Activated CD8-positive, alpha-beta T cell treated with anti-CD3 and anti-CD28 coated beads for 36 hours (primary cell): ENCODE data around the gene SLC2A4. TPM values are rescaled to one million over a fixed set of nuclear protein-coding genes. Genes with fewer than 3 reads are reported as not detected.

Experiments
- ATAC-seq: fragments of 200-7000 bp; cut with Tn5 transposase; one replicate; pipeline ENCODE4 v1.10.0; 2021; ENCODE audit warnings: mild to moderate bottlenecking, moderate library complexity
- CTCF ChIA-PET: fragments of 350-600 bp; sonication (Branson Sonifier 250); formaldehyde crosslinking; loops from one replicate; lab custom pipeline; 2021; ENCODE audit warnings: antibody characterized with exemption; lab: Charles Lee
- POLR2A ChIA-PET: fragments of 350-600 bp; sonication (Branson Sonifier 250); formaldehyde crosslinking; loops from one replicate; lab custom pipeline; 2021; ENCODE audit warnings: antibody characterized with exemption; lab: Charles Lee
- DNase-seq: peaks from one replicate; pipeline ENCODE4 v3.0.0-alpha.2; 2020
- H3K27ac Mint-ChIP-seq: one replicate; pipeline ENCODE4 v1.8.0; 2021; ENCODE audit warnings: mild to moderate bottlenecking, mixed read lengths
- H3K27me3 Mint-ChIP-seq: one replicate; pipeline ENCODE4 v1.8.0; 2021; ENCODE audit warnings: mixed read lengths
- H3K36me3 Mint-ChIP-seq: one replicate; pipeline ENCODE4 v1.8.0; 2021; ENCODE audit warnings: low read depth, mixed read lengths
- H3K4me1 Mint-ChIP-seq: one replicate; pipeline ENCODE4 v1.8.0; 2021; ENCODE audit warnings: low read depth, mixed read lengths
- H3K4me3 Mint-ChIP-seq: one replicate; pipeline ENCODE4 v1.8.0; 2021; ENCODE audit warnings: mild to moderate bottlenecking, moderate library complexity, mixed read lengths
- H3K9me3 Mint-ChIP-seq: one replicate; pipeline ENCODE4 v1.8.0; 2021; ENCODE audit warnings: mixed read lengths
- intact Hi-C: fragments of 100-400 bp; cut with micrococcal nuclease; formaldehyde crosslinking; loops from one replicate; pipeline ENCODE4 v1.10.0; 2022
- total RNA-seq, 2 experiments: library from RNA; stranded (reverse); gene quantifications; one replicate each; pipeline ENCODE4 v1.2.3, GENCODE V29; 2021
- TF ChIP-seq, protein P1 (sequence below): fragments of 200-600 bp; IDR thresholded peaks from one replicate; pipeline ENCODE4 v1.8.0; 2022; ENCODE audit warnings: antibody characterized with exemption, mild to moderate bottlenecking

The SLC2A4 gene
- total RNA-seq, 2 experiments from 2014 or later = 0.07 to 0.25 TPM

DNA sequence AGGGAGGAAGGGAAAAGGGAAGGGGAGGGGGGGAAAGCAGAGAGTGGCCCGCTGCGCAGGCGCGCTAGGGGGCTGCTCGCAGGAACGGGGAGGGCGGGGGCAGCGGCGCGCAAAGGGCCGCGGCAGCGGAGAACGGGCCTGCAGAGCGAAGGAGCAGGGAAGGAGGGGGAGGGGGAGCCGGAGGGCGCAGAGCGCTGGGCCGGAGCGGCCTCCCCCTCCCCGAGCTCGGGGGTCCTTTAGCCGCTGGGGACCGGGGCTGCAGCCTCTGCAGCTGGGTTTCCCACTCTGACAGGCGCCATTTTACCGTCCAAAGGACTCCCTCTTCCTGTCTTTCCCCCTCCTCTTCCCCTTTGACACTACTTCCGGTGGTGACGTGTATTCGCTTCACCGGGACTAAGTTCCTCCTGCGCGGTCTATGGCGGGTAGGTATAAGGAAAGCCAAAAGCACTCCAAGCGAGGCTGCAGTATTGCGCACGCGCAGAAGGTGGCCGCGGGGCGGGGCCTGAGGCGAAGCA is 29.8 kb upstream of the SLC2A4 start, which contains the start of gene CTDNEP1:
Gene CTDNEP1, minus strand, starts transcription at position 74 of the 515 bp plus-strand sequence. CDS start 438 bp downstream, outside the sequence.
- DNase-seq (peak; percentile 99), ATAC-seq (peak; percentile 92)
- Mint-ChIP-seq H3K9me3 (no peaks in the 10 kb centered on the region), H3K27me3 (no peaks in the 10 kb centered on the region), H3K4me1 (peaks cover 36% of the 10 kb centered on the region), H3K27ac (peak within 1 kb of the TSS; percentile 100), H3K36me3 (peaks cover 39% of the 10 kb centered on the region), H3K4me3 (peak within 1 kb of the TSS; percentile 91)
- intact Hi-C loops = no loop called here
- ChIA-PET CTCF (interaction anchor here (0.9 to 1.2 kb wide), 2 partner anchors 31 to 206 kb away, joined by 3 to 4 read pairs; no protein-coding TSS in a partner anchor), POLR2A (interaction anchor here (0.7 to 5.0 kb wide), 7 partner anchors 8 to 62 kb away, joined by 3 to 67 read pairs (median 5); partner anchors contain the start of genes ACADVL, DLG4, GABARAP and PHF23)
- TF ChIP-seq, protein P1, sequence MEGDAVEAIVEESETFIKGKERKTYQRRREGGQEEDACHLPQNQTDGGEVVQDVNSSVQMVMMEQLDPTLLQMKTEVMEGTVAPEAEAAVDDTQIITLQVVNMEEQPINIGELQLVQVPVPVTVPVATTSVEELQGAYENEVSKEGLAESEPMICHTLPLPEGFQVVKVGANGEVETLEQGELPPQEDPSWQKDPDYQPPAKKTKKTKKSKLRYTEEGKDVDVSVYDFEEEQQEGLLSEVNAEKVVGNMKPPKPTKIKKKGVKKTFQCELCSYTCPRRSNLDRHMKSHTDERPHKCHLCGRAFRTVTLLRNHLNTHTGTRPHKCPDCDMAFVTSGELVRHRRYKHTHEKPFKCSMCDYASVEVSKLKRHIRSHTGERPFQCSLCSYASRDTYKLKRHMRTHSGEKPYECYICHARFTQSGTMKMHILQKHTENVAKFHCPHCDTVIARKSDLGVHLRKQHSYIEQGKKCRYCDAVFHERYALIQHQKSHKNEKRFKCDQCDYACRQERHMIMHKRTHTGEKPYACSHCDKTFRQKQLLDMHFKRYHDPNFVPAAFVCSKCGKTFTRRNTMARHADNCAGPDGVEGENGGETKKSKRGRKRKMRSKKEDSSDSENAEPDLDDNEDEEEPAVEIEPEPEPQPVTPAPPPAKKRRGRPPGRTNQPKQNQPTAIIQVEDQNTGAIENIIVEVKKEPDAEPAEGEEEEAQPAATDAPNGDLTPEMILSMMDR = no peak

DNA sequence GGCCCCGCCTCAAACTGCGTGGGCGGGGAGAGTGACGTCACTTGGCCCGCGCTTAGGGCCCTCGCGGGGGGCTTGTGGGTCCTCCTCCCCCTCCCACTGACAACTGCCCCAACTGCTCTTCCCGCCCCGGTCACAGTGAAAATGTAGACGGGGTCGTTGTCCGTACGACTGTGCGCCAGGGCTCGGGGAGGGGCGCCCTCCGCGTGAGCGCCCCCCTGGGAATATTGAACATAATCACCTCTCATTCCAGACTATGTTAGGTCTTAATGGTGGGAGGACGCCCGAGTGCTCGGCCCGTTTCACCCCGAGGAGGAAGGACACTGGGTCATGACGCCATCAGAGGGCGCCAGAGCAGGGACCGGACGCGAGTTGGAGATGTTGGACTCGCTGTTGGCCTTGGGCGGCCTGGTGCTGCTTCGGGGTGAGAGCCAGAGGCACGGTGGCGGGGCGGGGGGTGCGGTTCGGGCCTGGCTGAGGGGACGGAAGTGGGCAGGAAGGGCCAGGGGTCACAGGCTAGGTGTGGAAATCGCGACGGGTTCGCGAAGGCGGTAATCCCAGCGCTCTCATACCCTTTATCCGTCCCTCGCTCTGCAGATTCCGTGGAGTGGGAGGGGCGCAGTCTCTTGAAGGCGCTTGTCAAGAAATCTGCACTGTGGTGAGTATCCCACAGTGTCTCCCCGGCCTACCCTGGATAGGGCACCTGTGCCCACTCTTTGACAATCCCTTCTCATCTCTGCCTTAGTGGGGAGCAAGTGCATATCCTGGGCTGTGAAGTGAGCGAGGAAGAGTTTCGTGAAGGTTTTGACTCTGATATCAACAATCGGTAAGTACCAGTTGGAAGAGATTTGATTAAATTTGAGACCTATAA is 29.1 kb upstream of the SLC2A4 start, which contains the start of gene ELP5:
Gene ELP5, plus strand, starts transcription at position 40 of the 868 bp plus-strand sequence. Its CDS starts 336 bp downstream, at position 376.
- TF ChIP-seq, protein P1 = no peak
- Mint-ChIP-seq H3K27me3 (no peaks in the 10 kb centered on the region), H3K36me3 (peaks cover 41% of the 10 kb centered on the region), H3K4me1 (peaks cover 35% of the 10 kb centered on the region), H3K4me3 (peak within 1 kb of the TSS; percentile 91), H3K9me3 (no peaks in the 10 kb centered on the region), H3K27ac (peak within 1 kb of the TSS; percentile 100)
- DNase-seq (peak; percentile 96), ATAC-seq (peak; percentile 69)
- intact Hi-C loops = no loop called here
- ChIA-PET CTCF (no interaction called here), POLR2A (interaction anchor here (1.1 to 5.0 kb wide), 2 partner anchors 12 to 32 kb away, joined by 7 to 67 read pairs; partner anchors contain the start of genes GABARAP and PHF23)

DNA sequence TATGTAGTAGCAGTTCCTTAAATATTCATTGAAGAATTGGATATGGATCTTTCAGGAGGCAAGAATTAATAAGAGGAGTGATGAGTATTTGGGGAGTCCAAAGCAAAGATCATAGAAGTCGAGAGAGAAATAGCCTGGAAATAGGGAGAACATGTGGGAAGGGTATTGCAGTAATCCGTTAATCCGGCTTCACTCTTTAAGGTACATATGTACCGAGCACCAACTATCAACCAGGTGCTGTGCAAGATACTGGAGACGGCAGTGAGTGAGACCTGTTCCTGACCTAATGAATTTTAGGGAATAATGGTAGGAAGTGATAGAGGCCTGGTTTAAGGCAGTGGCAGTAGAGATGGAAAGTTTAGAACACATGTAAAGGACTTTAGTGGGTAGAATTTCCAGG is 28.4 kb upstream of the SLC2A4 start:
- Mint-ChIP-seq H3K9me3 (no peaks in the 10 kb centered on the region), H3K36me3 (peaks cover 41% of the 10 kb centered on the region), H3K4me3 (peak overlapping the region; percentile 91), H3K27me3 (no peaks in the 10 kb centered on the region), H3K4me1 (peaks cover 32% of the 10 kb centered on the region), H3K27ac (peak overlapping the region; percentile 100)
- DNase-seq (no peak), ATAC-seq (no peak)
- TF ChIP-seq, protein P1 = no peak
- POLR2A ChIA-PET = no interaction called here
- intact Hi-C loops = no loop called here
- CTCF ChIA-PET = no interaction called here

DNA sequence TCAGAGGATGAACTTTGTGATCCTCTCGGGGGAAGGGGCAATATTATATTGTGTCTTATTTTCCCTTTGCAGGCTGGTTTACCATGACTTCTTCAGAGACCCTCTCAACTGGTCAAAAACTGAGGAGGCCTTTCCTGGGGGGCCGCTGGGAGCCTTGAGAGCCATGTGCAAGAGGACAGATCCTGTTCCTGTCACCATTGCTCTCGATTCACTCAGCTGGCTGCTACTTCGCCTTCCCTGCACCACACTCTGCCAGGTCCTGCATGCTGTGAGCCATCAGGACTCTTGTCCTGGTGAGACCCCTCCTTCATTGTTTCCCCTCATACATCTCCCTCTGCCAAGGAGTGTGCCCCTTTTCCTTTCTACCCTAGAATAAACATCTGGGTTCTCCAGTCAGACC is 27.0 kb upstream of the SLC2A4 start:
- ATAC-seq (no peak), DNase-seq (no peak)
- H3K36me3 Mint-ChIP-seq = peaks cover 49% of the 10 kb centered on the region
- H3K4me3 Mint-ChIP-seq = no peak overlapping the region
- POLR2A ChIA-PET = interaction anchor here (0.6 to 1.2 kb wide), 4 partner anchors 12 to 123 kb away, joined by 3 to 4 read pairs (median 3); no protein-coding TSS in a partner anchor
- peak overlapping the region; percentile 24 for H3K27ac Mint-ChIP-seq
- peaks cover 34% of the 10 kb centered on the region for H3K4me1 Mint-ChIP-seq
- no peaks in the 10 kb centered on the region for H3K27me3 Mint-ChIP-seq
- H3K9me3 Mint-ChIP-seq = no peaks in the 10 kb centered on the region
- CTCF ChIA-PET = interaction anchor here (1.7 kb wide), 1 partner anchor 42 kb away, joined by 6 read pairs; no protein-coding TSS in a partner anchor
- intact Hi-C loops = no loop called here
- TF ChIP-seq, protein P1 = no peak
